LHCN-M2 (cell line): ENCODE data around the gene TSACC. TPM values are rescaled to one million over a fixed set of nuclear protein-coding genes. Genes with fewer than 3 reads are reported as not detected.
"Not testable (repeated sequence)": the region's sequence is repeated elsewhere in the genome, so short reads cannot be mapped to it uniquely, and the experiment has no call there.

Experiments used
- DNase-seq: peaks from one replicate; pipeline ENCODE4 v3.0.0-alpha.2; 2012; ENCODE audit warnings: low read depth
- total RNA-seq: library from RNA; depleted of rRNA; stranded (reverse); fragments of >200 nt; gene quantifications from 2 replicates; pipeline ENCODE4 v1.2.3, GENCODE V29; 2014

The TSACC gene
- total RNA-seq, 1 experiment from 2014 or later: not detected

- not testable (repeated sequence) for DNase-seq
These were observed 7.7 kb downstream of the TSACC start for GRCh38 chr1:156346035-156346434.

GRCh38 chr1:156346636-156347035 lies 8.3 kb downstream of the TSACC start:
- no peak for DNase-seq

DNA sequence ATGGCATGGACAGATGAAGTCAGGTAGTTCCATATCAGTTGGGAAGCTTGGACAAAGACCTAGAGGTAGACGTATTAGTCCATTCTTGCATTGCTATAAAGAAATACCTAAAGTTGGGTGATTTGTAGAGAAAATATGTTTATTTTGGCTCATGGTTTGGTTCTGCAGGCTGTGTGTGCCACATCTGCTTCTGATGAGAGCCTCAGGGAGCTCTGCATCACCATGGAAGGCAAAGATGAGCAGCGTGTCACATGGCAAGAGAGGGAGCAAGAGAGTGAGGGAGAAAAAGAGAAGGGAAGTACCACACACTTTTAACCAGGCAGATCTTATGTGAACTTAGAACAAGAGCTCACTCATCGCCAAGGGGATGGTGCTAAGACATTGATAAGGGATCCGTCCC lies 9.0 kb downstream of the TSACC start:
- peak; percentile 14 for DNase-seq

DNA sequence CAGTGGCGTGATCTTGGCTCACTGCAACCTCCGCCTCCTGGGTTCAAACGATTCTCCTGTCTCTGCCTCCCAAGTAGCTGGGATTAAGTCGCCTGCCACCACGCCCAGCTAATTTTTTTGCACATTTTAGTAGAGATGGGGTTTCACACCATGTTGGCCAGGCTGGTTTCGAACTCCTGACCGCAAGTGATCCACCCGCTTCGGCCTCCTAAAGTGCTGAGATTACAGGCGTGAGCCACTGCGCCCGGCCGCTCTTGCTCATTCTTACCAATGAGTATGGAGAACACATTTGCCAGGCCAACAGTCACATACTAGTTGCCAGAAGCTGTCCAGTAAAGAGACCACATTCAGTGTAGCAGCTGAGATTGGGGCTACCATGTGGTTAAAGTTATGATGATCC lies 14.2 kb downstream of the TSACC start:
- not testable (repeated sequence) for DNase-seq

DNA sequence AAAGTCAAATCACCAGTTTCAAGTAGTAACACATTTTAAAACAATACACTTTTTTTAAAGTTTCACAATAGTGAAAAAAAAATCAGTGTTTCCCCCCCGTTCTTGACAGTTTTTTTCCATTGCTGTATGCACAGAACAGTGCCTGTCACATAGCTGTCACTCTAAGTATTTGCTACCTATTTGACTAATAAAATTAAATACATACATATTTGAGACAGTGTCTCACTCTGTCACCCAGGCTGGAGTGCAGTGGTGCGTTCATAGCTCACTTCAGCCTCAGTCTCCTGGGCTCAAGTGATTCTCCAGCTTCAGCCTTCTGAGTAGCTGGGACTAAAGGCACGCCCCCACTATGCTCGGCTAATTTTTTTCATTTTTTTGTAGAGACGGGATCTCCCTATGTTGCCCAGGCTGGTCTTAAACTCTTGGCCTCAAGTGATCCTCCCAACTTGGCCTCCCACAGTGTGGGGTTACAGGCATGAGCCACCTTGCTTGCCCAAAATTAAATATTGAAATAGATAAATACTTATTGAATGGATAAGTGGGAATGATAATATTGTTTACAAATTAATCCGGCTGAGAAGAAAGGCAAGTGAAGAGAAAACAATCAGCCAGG lies 18.0 kb downstream of the TSACC start:
- no peak for DNase-seq

GRCh38 chr1:156356875-156357534 lies 18.7 kb downstream of the TSACC start:
- no peak for DNase-seq

GRCh38 chr1:156357977-156358376 lies 19.7 kb downstream of the TSACC start:
- no peak for DNase-seq

- no peak for DNase-seq
These were observed 20.3 kb downstream of the TSACC start for GRCh38 chr1:156358641-156359040.

DNA sequence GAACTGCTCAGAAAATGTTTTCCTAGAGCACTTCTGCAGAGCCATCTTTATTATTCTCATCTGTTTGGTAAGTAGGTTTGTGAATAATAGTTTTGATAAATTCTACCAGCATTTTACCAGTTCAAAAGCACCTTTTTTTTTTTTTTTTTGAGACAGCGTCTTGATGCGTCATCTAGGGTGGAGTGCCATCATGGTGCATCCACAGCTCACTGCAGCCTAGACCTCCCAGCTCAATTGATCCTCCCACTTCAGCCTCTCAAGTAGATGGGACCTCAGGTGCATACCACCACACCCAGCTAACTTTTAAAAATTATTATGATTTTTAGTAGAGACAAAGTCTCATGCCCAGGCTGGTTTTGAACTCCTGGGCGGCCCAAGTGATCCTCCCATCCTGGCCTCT lies 20.9 kb downstream of the TSACC start:
- DNase-seq: no peak

DNA sequence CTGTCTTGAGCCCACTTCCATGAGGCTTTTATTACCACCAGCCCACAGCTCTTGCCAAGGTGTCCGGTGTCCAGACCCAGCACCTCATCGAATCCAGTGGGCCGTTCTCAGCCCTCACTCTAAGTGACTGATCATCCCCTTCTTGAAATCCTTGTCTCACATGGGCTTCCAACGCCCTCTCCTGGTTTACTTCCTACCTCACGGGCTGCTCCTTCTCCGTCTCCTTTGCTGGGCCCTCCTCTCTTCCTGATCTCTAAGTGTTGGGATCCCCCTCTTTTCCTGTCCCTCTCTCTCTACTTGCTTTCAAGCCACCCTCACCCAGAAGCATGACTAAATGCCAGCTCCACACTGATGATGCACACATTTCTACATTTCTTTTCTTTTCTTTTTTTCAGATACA lies 21.6 kb downstream of the TSACC start:
- no peak for DNase-seq

DNA sequence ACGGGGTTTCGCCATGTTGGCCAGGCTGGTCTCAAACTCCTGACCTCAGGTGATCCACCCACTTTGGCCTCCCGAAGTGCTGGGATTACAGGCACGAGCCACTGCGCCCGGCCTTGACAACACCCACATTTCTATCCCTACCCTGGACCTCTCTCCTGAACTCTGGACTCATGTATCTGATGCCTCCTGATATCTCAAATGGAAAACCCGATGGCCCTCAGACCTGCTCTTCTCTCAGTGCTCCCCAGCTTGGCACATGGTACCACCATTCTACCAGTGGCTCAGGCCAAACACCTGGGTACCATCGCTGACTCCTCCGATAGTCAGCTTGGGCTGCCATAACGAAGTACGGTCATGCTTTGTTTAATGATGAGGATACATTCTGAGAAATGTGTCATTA lies 22.2 kb downstream of the TSACC start:
- DNase-seq: no peak

GRCh38 chr1:156365754-156366153 lies 27.4 kb downstream of the TSACC start:
- no peak for DNase-seq

DNA sequence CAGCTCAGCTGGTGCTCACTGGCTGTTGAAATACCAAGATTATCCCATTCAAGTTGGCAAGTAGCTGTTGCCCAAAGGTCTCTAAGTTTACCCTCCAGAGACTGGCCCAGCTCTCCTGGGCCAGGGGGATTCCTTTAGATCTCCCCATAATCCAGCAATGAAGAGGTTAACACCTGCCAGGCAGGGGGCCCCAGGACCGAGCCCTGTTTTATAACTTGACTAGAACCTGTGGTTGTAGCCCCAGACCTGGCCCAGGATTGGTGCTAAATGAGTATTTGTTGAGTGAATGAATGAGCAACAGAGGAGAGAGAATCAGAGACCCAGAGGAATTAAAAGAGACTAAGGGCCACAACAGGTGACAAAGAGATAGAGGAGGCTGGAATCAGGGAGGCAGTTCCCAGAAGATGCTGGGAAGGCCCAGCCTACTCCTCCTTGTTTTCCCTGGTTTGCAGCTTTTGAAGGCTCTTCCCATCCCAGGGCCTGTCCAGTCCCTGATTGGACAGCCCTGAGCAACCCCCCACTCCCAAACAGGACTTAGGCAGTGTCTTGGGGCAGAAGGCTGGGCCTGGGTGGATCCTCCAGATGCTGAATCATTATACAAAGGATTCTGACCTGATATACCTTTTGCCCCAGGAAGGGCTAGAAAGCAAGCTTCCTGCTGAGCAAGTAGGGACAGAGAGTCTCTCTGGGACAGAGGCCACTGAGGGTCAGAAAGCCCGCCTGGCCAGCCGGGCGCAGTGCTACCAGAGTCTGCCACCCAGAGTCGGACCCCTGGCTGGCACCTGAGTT lies 28.2 kb downstream of the TSACC start:
- DNase-seq: no peak

DNA sequence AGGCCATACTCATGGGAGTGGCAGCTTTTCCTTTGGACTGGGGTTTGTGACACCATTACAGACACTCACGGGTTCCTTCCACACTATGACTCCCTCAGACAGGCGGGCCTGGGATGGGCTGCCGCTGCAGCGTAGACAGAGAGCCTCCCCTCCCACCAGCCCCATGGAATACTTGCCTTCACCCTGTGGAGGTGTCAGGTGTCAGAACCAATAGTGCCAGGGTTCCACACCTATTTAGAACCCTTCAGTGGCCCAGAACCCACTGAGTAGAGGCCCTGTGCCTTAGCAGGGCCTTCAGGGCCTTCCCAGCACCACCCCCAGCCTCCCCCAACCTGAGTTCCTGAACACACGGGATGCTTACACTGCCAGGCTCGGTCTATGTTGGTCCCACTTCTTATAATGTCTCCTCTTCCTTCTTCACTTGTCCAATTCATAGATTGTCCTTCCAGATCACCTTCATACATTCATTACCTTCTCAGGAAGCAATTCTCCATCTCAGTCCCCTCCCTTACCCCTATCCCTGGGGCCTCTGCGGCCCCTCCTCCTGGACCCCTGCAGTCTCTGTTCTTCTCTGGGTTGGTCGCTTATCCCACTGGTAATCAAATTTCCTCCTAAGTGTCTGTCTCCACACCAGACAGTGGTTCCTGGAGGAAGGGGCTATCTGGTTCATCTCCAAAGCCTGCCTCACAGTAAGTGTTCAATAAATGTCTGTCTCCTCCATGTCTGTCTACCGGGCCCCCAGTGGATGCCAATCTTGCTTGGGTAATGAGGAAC lies 29.2 kb downstream of the TSACC start:
- DNase-seq: no peak

- no peak for DNase-seq
These were observed 29.9 kb downstream of the TSACC start for GRCh38 chr1:156368157-156368658.

DNA sequence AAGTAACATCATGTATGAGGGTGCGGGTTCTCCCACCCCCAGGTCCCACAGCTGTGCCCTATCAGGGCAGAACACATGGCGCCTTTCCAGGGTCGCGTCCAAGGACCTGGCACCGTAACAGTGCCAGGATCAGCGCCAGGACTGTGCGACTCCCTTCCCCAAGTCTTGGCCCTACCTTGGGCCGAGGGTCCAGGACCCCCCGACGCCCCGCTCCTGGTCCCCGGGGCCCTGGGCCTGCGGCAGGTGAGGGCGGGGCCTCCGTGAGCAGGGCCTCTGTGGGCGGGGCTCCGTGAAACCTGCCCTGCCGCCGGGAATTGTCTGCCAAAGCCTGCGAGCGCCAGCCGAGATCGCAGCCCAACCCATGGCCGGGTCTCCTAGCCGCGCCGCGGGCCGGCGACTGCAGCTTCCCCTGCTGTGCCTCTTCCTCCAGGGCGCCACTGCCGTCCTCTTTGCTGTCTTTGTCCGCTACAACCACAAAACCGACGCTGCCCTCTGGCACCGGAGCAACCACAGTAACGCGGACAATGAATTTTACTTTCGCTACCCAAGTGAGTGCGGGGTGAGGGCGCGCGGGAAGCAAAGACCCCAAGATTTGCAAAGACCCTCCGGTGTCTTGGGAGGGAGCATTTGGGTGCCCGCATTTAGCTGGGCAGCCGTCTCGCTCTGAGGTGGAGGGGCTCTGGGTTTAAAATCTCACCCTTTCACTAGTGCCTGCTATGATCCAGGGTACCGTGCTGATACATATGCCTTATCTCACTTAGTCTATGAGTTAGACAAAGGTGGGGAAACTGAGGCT lies 30.8 kb downstream of the TSACC start, which contains the start of gene RHBG:
TSS of gene RHBG (plus strand) at position 323 of the 796 bp plus-strand sequence. CDS start at position 362, 39 bp downstream.
- DNase-seq: no peak

DNA sequence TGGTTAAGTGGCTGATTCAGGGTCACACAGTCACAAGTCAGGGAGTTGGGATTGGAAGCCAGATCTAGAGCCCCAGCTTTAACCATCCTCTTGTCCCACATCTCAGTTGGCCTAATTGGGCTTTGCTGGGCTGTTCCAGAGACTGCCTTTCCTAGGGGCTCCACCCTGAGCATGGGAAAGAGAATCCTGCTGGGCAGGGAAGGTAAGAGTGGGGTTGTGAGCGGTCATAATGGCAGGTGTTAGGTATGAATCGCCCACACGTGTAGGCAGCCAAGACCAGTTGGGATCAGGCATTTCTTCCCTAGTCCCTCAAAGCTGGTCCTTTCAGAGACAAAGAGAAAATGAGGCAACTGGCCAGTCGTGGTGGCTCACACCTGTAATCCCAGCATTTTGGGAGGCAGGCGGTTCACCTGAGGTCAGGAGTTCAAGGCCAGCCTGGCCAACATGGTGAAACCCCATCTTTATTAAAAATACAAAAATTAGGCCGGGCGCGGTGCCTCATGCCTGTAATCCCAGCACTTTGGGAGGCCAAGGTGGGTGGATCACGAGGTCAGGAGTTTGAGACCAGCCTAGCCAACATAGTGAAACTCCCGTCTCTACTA lies 31.5 kb downstream of the TSACC start:
- DNase-seq: not testable (repeated sequence)

DNA sequence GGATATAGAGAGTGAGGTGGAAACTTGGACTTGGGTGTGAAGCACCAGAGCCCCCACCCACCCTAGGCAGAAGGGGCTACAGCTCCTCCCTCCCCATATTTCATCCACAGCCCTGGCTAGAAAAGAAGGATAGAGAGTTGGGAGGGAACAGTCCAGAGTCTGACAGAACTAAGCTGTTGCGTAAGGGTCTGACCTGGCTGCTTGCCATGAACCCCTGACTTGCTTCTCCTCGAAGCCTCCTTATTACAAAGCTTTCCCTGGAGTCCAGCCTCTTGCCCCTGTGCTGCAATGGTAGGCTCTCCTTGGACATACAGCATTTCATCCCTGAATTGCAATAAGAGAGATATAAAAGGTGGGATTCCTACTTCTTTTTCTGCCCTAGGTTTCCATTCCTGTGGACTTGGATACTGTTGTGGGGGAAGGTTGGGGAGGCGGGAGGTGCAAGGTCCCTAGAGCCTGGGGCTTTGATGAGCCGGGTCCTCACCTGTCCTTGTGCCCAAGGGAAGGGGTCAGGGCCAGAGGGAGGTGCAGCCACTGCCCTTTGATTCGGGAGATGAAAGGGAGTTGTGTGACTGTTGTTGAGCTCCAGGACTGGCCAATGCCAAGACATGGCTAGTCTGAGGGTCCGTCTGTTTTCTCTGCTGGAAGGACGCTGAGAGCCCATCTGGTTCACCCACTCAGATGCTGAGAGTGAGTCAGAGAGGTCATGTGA lies 33.4 kb downstream of the TSACC start:
- DNase-seq: peak; percentile 24

DNA sequence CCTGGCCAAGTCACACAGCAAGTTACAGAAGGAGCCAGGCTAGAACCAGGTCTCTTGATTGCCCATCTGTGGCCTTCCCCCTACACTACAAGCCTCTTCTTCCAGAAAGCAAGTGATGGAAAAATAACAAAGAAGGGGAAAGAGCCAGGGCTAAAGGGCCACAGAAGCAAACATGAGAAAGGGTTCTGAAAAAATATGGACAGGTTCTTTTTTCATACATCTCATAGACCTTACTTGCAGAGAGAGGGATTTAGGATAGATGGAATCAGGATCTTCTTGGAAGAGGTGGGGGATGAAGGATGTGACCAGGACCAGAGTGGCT lies 33.9 kb downstream of the TSACC start:
- peak; percentile 47 for DNase-seq

- DNase-seq: no peak
These were observed 34.5 kb downstream of the TSACC start for GRCh38 chr1:156372876-156373275.
